ENCODE data around the gene PRRG4. TPM values are rescaled to one million over a fixed set of nuclear protein-coding genes. Genes with fewer than 3 reads are reported as not detected.
A peak's percentile ranks its signal among the peaks of the same experiment; 100 is the strongest.

The PRRG4 gene
- total and polyA plus RNA-seq, 2 of the 4 experiments (the other 2 are of a cell fraction), result not detected

GRCh38 chr11:32893343-32894148 is 63.8 kb downstream of the PRRG4 start (continued):
- no peak for TF ChIP-seq CEBPB (IDR thresholded peaks at IDR 0.05; ENCODE audit: low read depth, low read length)

GRCh38 chr11:32894149-32894827 is 64.6 kb downstream of the PRRG4 start:
- peak overlapping the region; percentile 27; the same call in 1 of the 2 replicates for H3K56ac ChIP-seq (ENCODE audit: extremely low read depth, insufficient read depth, low read length)
- H2AK9ac ChIP-seq (replicated peaks; ENCODE audit: low read depth, low read length, poor library complexity), result peak overlapping the region; percentile 90
- peak overlapping the region; percentile 89 for H3K23ac ChIP-seq (ENCODE audit: low read depth, low read length)
- in situ Hi-C loops (cut with MboI; ENCODE audit: low sequenced_read_pairs) (no loop called here), dilution Hi-C loops (cut with HindIII; ENCODE audit: low sequenced_read_pairs, unreplicated experiment) (no loop called here), intact Hi-C loops (cut with micrococcal nuclease) (loop anchor here (5.0 kb wide), 2 partner anchors 87 to 168 kb away; no protein-coding TSS in a partner anchor)
- no peaks in the 10 kb centered on the region for H3K9me3 ChIP-seq (ENCODE audit: control insufficient read depth, insufficient read depth, low read length)
- H2BK5ac ChIP-seq (ENCODE audit: low read depth, low read length, poor library complexity, severe bottlenecking), result peak overlapping the region; percentile 88
- H2BK15ac ChIP-seq (ENCODE audit: low read depth, low read length), result no peak overlapping the region
- peak overlapping the region; percentile 58 for H3K27ac ChIP-seq (ENCODE audit: insufficient read depth, low read length)
- H3K4ac ChIP-seq (ENCODE audit: low read depth, low read length), result peak overlapping the region; percentile 47; the same call in 1 of the 2 replicates
- 0 out of 2 replicates have a peak, but pooled peaks have one; percentile 54 for TF ChIP-seq POLR2A (IDR thresholded peaks at IDR 0.05; ENCODE audit: low read depth, low read length)
- TF ChIP-seq MAFK (IDR thresholded peaks at IDR 0.05; ENCODE audit: low read depth, low read length), result no peak
- TF ChIP-seq MXI1 (IDR thresholded peaks at IDR 0.05; ENCODE audit: borderline replicate concordance, low read depth, low read length), result 0 out of 2 replicates have a peak, but pooled peaks have one; percentile 29
- TF ChIP-seq CHD1 (IDR thresholded peaks at IDR 0.05; ENCODE audit: low read depth, low read length), result no peak
- peak; percentile 49 for TF ChIP-seq CEBPB (IDR thresholded peaks at IDR 0.05; ENCODE audit: low read depth, low read length)
- no peak for TF ChIP-seq ELK1 (IDR thresholded peaks at IDR 0.05; ENCODE audit: borderline replicate concordance, low read depth, low read length)
- H4K8ac ChIP-seq (ENCODE audit: low read depth in 2 of 2, low read length in 2 of 2), result peak overlapping the region; percentile 0 to 68; a peak in 2 of 4 replicates
- H3K9me1 ChIP-seq (ENCODE audit: insufficient read depth, low read length), result peaks cover 4% of the 10 kb centered on the region; the same call in 1 of the 2 replicates
- H3K4me3 ChIP-seq (ENCODE audit: insufficient read depth, low read depth, low read length), result peak overlapping the region; percentile 79
- BruUV-seq (replicated peaks), result no TSS peak
- ChIA-PET CTCF (interaction anchor here (0.9 to 1.1 kb wide), 3 partner anchors 9 to 172 kb away, joined by 3 to 4 read pairs (median 4); no protein-coding TSS in a partner anchor), POLR2A (ENCODE audit: unreplicated experiment) (no interaction called here)
- H2BK20ac ChIP-seq (ENCODE audit: low read depth, low read length), result no peak overlapping the region
- peak overlapping the region; percentile 62 for H3K9ac ChIP-seq (ENCODE audit: low read depth, low read length)
- H2AFZ ChIP-seq (replicated peaks; ENCODE audit: low read length, poor library complexity), result peak overlapping the region; percentile 79
- H3K27me3 ChIP-seq (ENCODE audit: control insufficient read depth, insufficient read depth, low read length), result no peaks in the 10 kb centered on the region
- WGBS, 2 experiments (ENCODE audit: extremely low coverage in 2 of 2, insufficient read length in 1 of 2), result 0% methylated on average over 3 of the region's 14 CpGs; no CpG with 5 or more reads in 1 of the 2 experiments
- H4K91ac ChIP-seq (ENCODE audit: insufficient read depth, low read depth, low read length), result no peak overlapping the region
- ATAC-seq (ENCODE audit: low read depth) (peak; percentile 28), DNase-seq (peak; percentile 82)
- peak overlapping the region; percentile 20; the same call in 1 of the 2 replicates for H3K14ac ChIP-seq (replicated peaks; ENCODE audit: low read depth, low read length)
- H3K18ac ChIP-seq (ENCODE audit: low read depth, low read length), result peak overlapping the region; percentile 82
- peaks cover 11% of the 10 kb centered on the region; the same call in 1 of the 2 replicates for H4K20me1 ChIP-seq (ENCODE audit: insufficient read depth, low read length)
- no peak overlapping the region for H2AK5ac ChIP-seq (ENCODE audit: low read depth, low read length)
- no peak overlapping the region for H2BK120ac ChIP-seq (ENCODE audit: low read depth, low read length)
- no peaks in the 10 kb centered on the region for H3K4me1 ChIP-seq (ENCODE audit: control insufficient read depth, insufficient read depth, low read length)
- peak overlapping the region; percentile 90 for H3K4me2 ChIP-seq (ENCODE audit: low read depth, low read length)
- H3K79me1 ChIP-seq (ENCODE audit: low read depth in 1 of 2, low read length in 2 of 2), result peaks cover 19 to 40% of the 10 kb centered on the region in 2 experiments
- peak overlapping the region; percentile 58; the same call in 1 of the 2 replicates for H4K5ac ChIP-seq (ENCODE audit: low read depth, low read length)
- no peaks in the 10 kb centered on the region for H3K36me3 ChIP-seq (ENCODE audit: control insufficient read depth, insufficient read depth, low read length)

All from IMR-90 (cell line).